NCI-H1417 (cell line): Measurements from ENCODE around the gene ARHGEF7.
"Not testable (repeated sequence)": the region's sequence is repeated elsewhere in the genome, so short reads cannot be mapped to it uniquely, and the experiment has no call there.

Experiments used
- DNase-seq, 3 experiments: peaks; one replicate each; lab custom pipeline; 2025; lab: John Stamatoyannopoulos, UW

Gene ARHGEF7, protein sequence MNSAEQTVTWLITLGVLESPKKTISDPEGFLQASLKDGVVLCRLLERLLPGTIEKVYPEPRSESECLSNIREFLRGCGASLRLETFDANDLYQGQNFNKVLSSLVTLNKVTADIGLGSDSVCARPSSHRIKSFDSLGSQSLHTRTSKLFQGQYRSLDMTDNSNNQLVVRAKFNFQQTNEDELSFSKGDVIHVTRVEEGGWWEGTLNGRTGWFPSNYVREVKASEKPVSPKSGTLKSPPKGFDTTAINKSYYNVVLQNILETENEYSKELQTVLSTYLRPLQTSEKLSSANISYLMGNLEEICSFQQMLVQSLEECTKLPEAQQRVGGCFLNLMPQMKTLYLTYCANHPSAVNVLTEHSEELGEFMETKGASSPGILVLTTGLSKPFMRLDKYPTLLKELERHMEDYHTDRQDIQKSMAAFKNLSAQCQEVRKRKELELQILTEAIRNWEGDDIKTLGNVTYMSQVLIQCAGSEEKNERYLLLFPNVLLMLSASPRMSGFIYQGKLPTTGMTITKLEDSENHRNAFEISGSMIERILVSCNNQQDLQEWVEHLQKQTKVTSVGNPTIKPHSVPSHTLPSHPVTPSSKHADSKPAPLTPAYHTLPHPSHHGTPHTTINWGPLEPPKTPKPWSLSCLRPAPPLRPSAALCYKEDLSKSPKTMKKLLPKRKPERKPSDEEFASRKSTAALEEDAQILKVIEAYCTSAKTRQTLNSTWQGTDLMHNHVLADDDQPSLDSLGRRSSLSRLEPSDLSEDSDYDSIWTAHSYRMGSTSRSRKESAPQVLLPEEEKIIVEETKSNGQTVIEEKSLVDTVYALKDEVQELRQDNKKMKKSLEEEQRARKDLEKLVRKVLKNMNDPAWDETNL

GRCh38 chr13:111115061-111115964 lies at the start of gene ARHGEF7:
Gene ARHGEF7 (plus strand): TSS chr13:111115310. CDS start chr13:111115527, 217 bp downstream.
- DNase-seq, result peak in 2 of 3 experiments; percentile 75 to 87

GRCh38 chr13:111065698-111066097 lies 49.4 kb upstream of the ARHGEF7 start:
- DNase-seq, result no peak

DNA sequence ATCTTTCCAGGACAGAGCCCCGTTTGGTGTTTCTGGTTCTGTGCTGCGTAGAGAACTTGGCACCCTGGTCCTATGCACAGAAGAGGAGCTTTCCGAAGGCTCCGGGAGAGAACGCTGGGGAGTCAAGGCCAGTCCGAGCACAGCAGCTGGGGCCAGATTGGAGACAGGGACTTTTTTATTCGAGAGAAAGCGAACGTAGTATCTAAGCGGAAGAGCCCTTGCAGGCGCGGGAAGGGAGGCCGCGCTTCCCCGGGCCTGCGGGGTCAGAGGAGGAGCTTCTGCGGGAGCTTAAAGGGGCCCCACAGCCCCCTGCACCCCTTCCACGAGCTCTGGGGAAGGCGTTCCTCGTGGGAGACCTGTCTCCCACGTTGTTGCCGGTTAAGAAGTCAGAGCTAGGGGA lies 48.6 kb upstream of the ARHGEF7 start:
- no peak for DNase-seq

- DNase-seq, result no peak
Measured at GRCh38 chr13:111068009-111068350, 47.1 kb upstream of the ARHGEF7 start.

DNA sequence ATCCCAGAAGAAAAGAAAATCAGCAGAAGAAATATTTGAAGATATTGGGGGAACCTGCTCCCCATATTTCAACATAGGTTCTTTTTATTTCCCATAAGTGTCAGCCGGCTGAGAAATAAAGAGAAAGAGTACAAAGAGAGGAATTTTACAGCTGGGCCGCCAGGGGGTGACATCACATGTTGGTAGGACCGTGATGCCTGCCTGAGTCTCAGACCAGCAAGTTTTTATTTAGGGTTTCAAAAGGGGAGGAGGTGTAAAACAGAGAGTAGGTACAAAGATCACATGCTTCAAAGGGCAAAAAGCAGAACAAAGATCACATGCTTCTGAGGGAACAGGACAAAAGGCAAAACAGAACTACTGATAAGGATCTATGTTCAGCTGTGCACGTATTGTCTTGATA lies 44.0 kb upstream of the ARHGEF7 start:
- not testable (repeated sequence) for DNase-seq

DNA sequence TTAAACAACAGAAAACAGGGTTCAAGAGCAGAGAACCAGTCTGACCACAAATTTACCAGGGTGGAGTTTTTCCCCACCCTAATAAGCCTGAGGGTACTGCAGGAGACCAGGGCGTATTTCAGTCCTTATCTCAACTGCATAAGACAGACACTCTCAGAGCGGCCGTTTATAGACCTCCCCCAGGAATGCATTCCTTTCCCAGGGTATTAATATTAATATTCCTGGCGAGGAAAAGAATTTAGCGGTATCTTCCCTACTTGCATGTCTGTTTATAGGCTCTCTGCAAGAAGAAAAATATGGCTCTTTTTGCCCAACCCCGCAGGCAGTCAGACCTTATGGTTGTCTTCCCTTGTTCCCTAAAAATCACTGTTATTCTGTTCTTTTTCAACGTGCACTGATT lies 43.6 kb upstream of the ARHGEF7 start:
- not testable (repeated sequence) for DNase-seq

- DNase-seq, result no peak
Measured at GRCh38 chr13:111074826-111075225, 40.3 kb upstream of the ARHGEF7 start.

DNA sequence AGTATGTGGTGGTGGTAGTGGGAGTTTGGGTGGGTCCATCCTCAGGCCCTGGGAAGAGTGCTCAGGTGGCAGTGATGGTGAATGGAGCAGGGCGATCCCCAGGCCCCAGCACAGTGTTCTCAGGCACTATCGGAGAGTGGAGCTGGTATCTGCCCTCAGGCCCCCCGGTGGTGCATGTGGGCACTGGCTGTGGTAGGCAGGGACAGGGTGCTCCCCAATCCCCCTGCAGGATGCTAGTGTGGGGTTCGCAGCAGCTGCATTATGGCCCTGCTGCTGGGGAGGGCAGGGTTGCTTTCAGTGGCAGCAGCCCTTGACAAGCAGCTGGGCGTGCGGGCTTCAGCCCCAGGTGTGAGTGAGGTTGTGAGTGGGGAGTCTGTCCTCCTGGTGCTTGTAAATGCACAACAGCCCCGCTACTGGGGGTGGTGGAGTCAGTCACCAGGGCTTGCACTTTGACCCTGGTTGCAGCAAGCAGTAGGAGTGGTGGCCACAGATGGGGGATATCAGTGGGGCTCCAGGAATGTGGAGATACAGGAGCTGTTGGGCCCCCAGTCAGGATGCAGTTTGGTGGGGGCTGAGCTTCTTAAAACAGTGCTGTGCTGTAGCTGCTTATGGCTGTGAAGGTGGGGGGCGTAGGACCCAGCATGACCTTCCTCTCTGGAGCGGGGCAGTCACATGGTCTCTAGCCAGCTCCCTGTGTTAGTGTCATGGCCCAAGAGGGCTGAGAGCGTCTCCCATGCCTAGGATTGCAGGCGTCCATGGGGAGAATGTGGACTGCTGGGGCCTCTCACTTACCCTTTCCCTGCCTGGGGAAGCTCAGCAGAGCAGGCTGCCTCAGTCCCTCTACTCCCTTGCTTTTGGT lies 38.7 kb upstream of the ARHGEF7 start:
- no peak for DNase-seq

- no peak for DNase-seq
Measured at GRCh38 chr13:111079375-111079774, 35.7 kb upstream of the ARHGEF7 start.

DNA sequence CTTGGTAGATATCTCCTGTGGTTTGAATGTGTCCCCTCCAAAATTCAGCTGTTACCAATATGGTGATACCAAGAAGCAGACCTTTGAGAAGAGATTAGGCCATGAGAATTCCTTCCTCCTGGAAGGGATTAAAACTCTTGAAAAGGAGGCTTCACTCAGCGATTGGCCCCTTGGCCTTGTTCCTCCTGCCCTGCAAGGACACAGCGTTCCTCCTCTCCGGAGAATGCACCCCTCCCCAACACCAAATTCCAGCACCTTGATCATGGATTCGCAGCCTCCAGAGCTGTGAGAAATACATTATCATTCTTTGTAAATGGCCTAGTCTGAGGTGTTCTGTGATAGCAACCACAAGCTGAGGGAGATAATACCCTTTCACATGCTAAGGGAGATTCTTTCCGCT lies 34.5 kb upstream of the ARHGEF7 start:
- no peak for DNase-seq

GRCh38 chr13:111082240-111082639 lies 32.9 kb upstream of the ARHGEF7 start:
- DNase-seq, result no peak

DNA sequence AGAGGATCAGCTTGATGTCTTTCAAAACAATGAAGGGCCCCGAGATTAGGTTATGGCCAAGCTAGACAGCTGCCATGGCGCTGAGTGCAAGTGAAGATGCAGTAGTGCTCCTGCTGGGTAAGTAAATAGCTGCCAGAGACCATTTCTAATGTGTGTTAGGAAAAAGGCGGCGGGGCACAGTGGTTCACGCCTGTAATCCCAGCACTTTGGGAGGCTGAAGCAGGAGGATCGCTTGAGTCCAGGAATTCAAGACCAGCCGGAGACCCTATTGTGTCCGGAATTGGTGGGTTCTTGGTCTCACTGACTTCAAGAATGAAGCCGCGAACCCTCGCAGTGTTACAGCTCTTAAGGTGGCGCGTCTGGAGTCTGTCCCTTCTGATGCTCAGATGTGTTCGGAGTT lies 32.3 kb upstream of the ARHGEF7 start:
- not testable (repeated sequence) for DNase-seq

- DNase-seq, result not testable (repeated sequence)
Measured at GRCh38 chr13:111083693-111084092, 31.4 kb upstream of the ARHGEF7 start.

GRCh38 chr13:111090169-111090568 lies 24.9 kb upstream of the ARHGEF7 start:
- DNase-seq, result no peak

DNA sequence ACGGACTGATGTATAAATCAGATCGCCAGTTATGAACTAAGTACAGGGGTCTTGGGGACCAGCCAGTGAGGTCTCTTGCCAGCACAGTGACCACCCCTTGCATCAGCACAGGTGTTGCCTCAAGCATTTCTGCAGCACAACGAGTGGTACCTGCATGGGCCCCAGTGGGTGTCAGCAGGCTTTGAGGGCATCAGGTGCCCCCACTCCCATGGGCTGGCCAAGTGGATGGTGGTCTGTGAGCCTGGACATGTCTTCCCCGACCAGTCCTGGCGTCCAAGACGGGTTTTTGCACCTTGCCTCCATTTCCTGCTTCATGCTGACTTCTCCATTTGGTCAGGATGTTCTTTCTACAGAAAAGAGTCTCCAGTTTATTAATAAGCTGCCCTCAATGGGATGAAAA lies 22.4 kb upstream of the ARHGEF7 start:
- DNase-seq, result no peak

GRCh38 chr13:111093136-111093535 lies 22.0 kb upstream of the ARHGEF7 start:
- no peak for DNase-seq

DNA sequence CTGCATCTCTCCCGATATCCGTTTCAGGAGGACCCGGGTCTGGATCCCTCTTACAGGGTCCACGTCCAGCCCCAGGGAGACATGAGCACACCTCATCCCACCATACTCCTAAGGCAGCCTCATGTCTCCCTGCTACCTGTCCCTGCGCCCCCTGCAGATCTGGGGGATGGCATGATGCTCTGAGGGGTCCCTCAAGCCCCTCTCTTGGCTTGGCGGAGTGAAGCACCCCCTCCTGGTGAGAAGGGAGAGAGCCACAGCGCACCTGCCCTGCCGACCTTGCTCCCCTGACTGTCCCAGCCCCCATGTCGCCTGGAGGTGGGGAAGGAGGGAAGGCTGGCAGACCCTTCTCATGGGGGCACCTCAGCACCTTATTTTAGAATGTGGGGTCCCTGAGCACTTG lies 21.5 kb upstream of the ARHGEF7 start:
- DNase-seq, result no peak

DNA sequence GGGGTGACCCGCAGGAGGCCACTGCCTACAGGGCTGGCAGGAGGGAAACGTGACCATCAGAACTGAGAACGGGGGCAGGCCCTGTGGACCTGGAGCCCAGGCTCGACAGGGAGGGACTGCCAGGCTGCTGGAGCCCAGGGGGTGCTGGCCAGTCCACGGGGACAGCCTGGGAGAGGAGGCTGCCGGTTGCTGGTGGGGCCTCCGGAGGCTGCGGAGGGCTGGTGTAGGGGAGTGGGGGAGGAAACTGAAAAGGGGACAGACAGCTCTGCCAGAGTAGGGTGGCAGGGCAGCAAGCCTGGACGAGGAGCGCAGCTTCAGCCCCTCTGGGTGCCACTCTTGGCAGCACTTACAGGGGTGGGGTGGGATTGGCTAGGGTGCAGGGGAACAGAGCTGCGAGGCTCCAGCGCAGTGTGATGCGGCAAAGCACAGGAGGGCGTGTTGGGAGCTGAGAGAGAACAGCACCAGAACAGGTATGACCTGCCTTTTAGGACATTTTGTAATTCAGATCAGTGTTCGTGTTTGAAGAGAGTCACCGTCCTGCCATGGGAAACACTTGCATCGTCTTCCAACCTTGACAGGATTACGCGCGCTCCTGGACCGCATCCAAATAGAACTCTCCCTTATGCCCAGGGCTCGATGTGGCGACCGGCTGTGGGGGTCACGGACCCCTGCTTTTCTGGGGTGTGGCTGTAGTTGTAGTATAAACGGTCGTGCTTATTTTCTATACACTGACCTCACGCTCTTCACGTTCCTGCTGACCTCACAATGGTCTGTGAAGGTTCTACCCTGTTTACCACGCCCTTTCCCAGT lies 19.9 kb upstream of the ARHGEF7 start:
- peak in 1 of 3 experiments; percentile 73 for DNase-seq

DNA sequence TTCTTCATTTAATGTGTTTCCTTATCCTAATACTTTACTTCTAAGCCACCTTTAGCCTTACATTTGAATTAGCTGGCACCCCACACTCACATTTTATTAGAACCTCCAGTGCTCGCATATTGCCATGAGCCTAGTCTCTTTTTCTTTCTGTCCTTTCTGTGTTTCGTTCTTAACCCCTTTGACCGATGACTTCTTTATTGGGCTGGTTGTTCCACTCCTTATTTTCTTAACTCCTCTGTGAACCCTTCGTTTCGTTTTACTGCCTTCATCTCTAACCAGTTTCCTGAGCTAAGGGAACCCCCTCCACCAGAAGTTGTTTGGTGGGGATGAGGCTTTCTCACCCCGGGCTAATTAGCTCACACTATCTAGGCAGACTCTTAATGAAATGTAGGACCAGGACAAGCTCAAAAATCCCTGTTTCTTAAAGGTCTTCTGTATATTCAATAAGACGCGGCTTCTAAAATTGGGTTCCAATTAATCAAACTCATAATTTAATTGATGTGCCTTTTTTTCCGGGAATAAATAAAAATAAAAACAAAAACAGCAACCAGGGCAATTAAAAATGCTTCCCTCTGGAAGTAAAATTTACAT lies 19.1 kb upstream of the ARHGEF7 start:
- DNase-seq, result no peak

DNA sequence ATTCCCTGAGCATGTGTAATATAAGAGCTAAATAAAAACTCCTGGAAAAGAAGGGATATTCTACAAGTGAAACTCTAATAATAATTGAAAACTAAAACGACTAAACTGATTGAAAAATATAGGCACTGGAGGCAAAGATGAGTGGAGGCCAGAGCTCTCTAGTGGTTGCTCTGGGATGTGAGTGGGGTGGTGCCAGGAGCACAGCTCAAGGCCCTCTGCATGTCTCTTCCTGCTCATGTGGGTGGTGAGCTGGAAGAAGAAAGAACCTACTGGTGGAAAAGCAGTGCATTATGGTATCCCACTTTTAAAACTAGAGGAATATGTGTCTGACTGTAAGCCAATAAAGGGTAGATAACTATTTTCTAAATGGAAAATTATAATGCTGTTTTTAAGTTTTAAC lies 15.8 kb upstream of the ARHGEF7 start:
- DNase-seq, result no peak
